GM06990 (cell line): ENCODE measurements around the gene SAA1.
"Not testable (repeated sequence)": the region's sequence is repeated elsewhere in the genome, so short reads cannot be mapped to it uniquely, and the experiment has no call there.

Experiments
- DNase-seq: peaks from one replicate; pipeline ENCODE4 v3.0.0-alpha.2; 2011; ENCODE audit not compliant: insufficient read length; ENCODE audit errors: extremely low read depth
- H3K27me3 ChIP-seq: replicated peaks from 2 replicates; pipeline ENCODE4 v1.6.0; 2011; ENCODE audit warnings: low read length; ENCODE audit not compliant: control insufficient read depth, insufficient read depth
- H3K36me3 ChIP-seq: 2 replicates; pipeline ENCODE4 v1.5.1; 2011; ENCODE audit warnings: low read length; ENCODE audit not compliant: control insufficient read depth, insufficient read depth
- H3K4me3 ChIP-seq: replicated peaks from 2 replicates; pipeline ENCODE4 v1.5.1; 2011; ENCODE audit warnings: low read depth, mild to moderate bottlenecking, control low read depth, low read length
- CTCF ChIP-seq: IDR thresholded peaks from 2 replicates; pipeline ENCODE4 v1.5.1; 2011; ENCODE audit warnings: low read length, control low read depth, mild to moderate bottlenecking, inconsistent platforms; ENCODE audit not compliant: insufficient read depth, poor library complexity, severe bottlenecking

Gene SAA1

DNA sequence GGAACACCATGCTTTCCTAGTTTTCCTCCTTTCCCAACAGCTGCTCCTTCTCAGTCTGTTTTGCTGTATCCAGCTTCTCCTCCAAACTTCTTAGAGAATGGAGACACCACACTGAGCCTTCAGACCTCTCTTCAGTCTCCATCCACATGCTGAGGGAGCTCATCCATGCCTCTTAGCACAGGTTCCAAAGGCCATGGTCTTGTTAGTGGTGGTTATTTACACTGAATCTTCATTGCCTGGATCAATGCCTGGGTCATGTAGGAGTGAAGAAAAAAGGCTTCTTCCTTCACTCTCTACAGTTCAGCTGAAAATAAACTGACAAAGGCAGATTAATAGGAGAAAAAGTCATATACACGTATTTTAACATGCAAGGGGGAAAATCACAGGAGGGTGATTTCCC, 26.4 kb upstream of the SAA1 start:
- no peaks in the 10 kb centered on the region for H3K27me3 ChIP-seq
- no peak for DNase-seq

GRCh38 chr11:18243783-18244362, 22.2 kb upstream of the SAA1 start:
- DNase-seq = peak; percentile 31
- Histone ChIP-seq H3K27me3 (no peaks in the 10 kb centered on the region), H3K4me3 (no peak overlapping the region), H3K36me3 (no peaks in the 10 kb centered on the region)
- peak; percentile 91 for TF ChIP-seq CTCF

More for the DNA sequence above, 26.4 kb upstream of the SAA1 start:
- TF ChIP-seq CTCF = no peak
- H3K4me3 ChIP-seq = no peak overlapping the region
- H3K36me3 ChIP-seq = no peaks in the 10 kb centered on the region

DNA sequence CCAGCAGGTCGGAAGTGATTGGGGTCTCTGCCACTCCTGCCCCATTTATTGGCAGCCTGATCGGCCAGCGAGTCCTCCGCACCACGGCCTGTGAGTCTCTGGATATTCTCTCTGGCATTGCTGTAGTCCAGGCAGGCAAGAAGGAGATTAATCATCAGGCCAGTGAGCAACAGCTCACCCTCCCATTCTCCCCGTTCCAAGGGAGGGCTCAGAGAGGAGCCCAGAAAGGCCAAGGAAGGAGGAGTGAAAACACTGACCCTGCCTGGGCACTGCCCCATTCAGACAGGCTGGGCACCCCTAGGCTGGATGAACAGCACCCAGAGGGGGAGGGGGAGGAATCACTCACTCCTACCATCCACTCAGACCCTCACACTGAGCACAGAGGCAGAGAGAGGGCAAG, 20.7 kb upstream of the SAA1 start:
- DNase-seq = no peak
- H3K27me3 ChIP-seq = no peaks in the 10 kb centered on the region
- H3K4me3 ChIP-seq = no peak overlapping the region
- H3K36me3 ChIP-seq = no peaks in the 10 kb centered on the region
- no peak for TF ChIP-seq CTCF

- H3K36me3 ChIP-seq, H3K27me3 ChIP-seq: not testable (repeated sequence)
- H3K4me3 ChIP-seq = peak overlapping the region; percentile 41
- DNase-seq = peak; percentile 77
- peak; percentile 17 for TF ChIP-seq CTCF
Measured at GRCh38 chr11:18246379-18247190, 19.5 kb upstream of the SAA1 start.

DNA sequence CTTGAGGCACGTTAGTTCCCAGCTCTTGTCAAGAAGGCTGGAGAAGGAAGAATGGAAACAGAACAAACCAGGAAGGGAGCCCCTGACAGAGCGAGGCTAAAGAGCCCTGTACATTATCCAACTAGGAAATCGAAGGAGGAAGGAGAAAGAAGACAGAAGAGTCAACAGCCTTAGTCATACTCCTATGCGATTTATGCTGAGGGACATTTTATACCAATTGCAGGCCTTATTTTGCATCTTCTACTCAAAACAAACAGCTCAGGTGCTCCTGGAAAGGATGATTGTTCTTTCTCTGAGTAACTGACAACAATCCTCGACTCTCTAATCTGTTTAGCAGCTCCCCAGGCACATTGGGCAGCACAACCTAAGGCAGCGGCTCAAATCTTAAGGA, 18.9 kb upstream of the SAA1 start:
- not testable (repeated sequence) for H3K36me3 ChIP-seq, DNase-seq, H3K27me3 ChIP-seq, H3K4me3 ChIP-seq

DNA sequence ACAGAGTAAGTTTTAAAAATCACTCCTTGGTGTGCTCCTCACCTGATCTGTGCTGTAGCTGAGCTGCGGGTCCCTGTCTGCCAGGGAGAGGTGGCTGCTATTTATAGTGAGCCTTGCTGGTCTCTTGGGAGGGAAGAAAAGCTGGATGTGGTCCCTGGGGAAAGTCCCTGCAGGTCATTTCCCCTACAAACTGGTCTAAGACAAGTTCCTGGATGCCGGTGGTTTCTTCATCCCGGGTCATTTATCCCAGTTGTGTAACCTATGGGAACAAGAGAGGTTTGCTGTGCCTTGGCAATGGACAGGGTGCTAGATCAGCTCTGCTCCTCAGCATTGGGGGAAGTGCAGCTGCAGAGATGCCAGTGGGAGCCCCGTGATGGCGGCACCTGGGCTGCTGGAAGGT, 17.5 kb upstream of the SAA1 start, which contains the start of gene SAA2:
Gene SAA2 (minus strand): TSS at position 108 of the 400 bp plus-strand sequence. CDS start 657 bp downstream, outside the sequence.
- no peak for DNase-seq
- no peak within 1 kb of the TSS for H3K4me3 ChIP-seq
- H3K27me3 ChIP-seq = no peaks in the 10 kb centered on the region
- no peak for TF ChIP-seq CTCF
- no peaks in the 10 kb centered on the region for H3K36me3 ChIP-seq
